Liver (tissue), 9 donors: ENCODE measurements around the gene PLS1. TPM values are rescaled to one million over a fixed set of nuclear protein-coding genes. Genes with fewer than 3 reads are reported as not detected.

ENCODE experiments used
- DNase-seq: peaks from one replicate; pipeline ENCODE4 v3.0.0-alpha.2; 2017; ENCODE audit warnings: low spot score
- H3K27ac ChIP-seq, 2 donors: one replicate each; pipeline ENCODE4 v1.7.0; 2013; ENCODE audit warnings: inconsistent platforms in 2 of 2, low read length in 2 of 2, control low read depth in 1 of 2, low read depth in 1 of 2, mild to moderate bottlenecking in 1 of 2
- H3K27me3 ChIP-seq, 4 donors: one replicate each; pipeline versions ENCODE4 v1.6.1 to v1.7.0; 2013; ENCODE audit warnings: low read length in 3 of 4, inconsistent platforms in 1 of 4, mild to moderate bottlenecking in 1 of 4, moderate library complexity in 1 of 4; ENCODE audit not compliant: control insufficient read depth in 4 of 4, insufficient read depth in 4 of 4
- H3K36me3 ChIP-seq, 4 donors: one replicate each; pipeline versions ENCODE4 v1.6.1 to v1.7.0; 2013; ENCODE audit warnings: low read length in 3 of 4, mild to moderate bottlenecking in 3 of 4, low read depth in 1 of 4, moderate library complexity in 1 of 4; ENCODE audit not compliant: control insufficient read depth in 4 of 4, insufficient read depth in 3 of 4
- H3K4me1 ChIP-seq, 4 donors: one replicate each; pipeline versions ENCODE4 v1.6.1 to v1.7.0; 2013; ENCODE audit warnings: low read length in 3 of 4, mild to moderate bottlenecking in 3 of 4, moderate library complexity in 1 of 4; ENCODE audit not compliant: control insufficient read depth in 4 of 4, insufficient read depth in 4 of 4
- H3K4me3 ChIP-seq, 3 donors: one replicate each; pipeline versions ENCODE4 v1.6.1 to v1.7.0; 2013; ENCODE audit warnings: low read length in 3 of 3, control low read depth in 1 of 3, low read depth in 1 of 3, mild to moderate bottlenecking in 1 of 3
- H3K9ac ChIP-seq, 2 donors: one replicate each; pipeline ENCODE4 v1.7.0; 2013; ENCODE audit warnings: low read length in 2 of 2, mild to moderate bottlenecking in 2 of 2, moderate library complexity in 2 of 2, control low read depth in 1 of 2, low read depth in 1 of 2
- H3K9me3 ChIP-seq, 4 donors: one replicate each; pipeline versions ENCODE4 v1.6.1 to v1.7.0; 2013; ENCODE audit warnings: low read length in 3 of 4; ENCODE audit not compliant: control insufficient read depth in 4 of 4
- ATF3 ChIP-seq: IDR thresholded peaks from 2 replicates; pipeline ENCODE4 v1.6.1; 2016; ENCODE audit warnings: antibody characterized with exemption
- CTCF ChIP-seq: fragments of 150-350 bp; IDR thresholded peaks from 2 replicates; pipeline ENCODE4 v1.5.1; 2017; ENCODE audit warnings: improper control_type of control experiment, low read depth, low read length; ENCODE audit not compliant: missing input control
- EGR1 ChIP-seq, 2 donors: IDR thresholded peaks; 2 replicates each; pipeline ENCODE4 v1.6.1; 2016 to 2018; ENCODE audit warnings: antibody characterized with exemption in 2 of 2, low read depth in 2 of 2
- FOXA1 ChIP-seq: IDR thresholded peaks from 2 replicates; pipeline ENCODE4 v1.6.1; 2016; ENCODE audit warnings: antibody characterized with exemption
- FOXA2 ChIP-seq: IDR thresholded peaks from 2 replicates; pipeline ENCODE4 v1.6.1; 2016; ENCODE audit warnings: antibody characterized with exemption
- GABPA ChIP-seq, 2 donors: IDR thresholded peaks in 1 of 2; conservative IDR thresholded peaks in 1 of 2; 2 replicates each; pipeline ENCODE4 v1.6.1; 2016; ENCODE audit warnings: antibody characterized with exemption in 2 of 2, mild to moderate bottlenecking in 1 of 2, moderate library complexity in 1 of 2
- HNF4A ChIP-seq, 2 donors: conservative IDR thresholded peaks; 2 replicates each; pipeline ENCODE4 v1.6.1; 2016; ENCODE audit warnings: antibody characterized with exemption in 2 of 2, mild to moderate bottlenecking in 2 of 2
- HNF4G ChIP-seq: IDR thresholded peaks from 2 replicates; pipeline ENCODE4 v1.6.1; 2016; ENCODE audit warnings: antibody characterized with exemption
- JUND ChIP-seq, 2 donors: IDR thresholded peaks; 2 replicates each; pipeline ENCODE4 v1.6.1; 2016; ENCODE audit warnings: antibody characterized with exemption in 2 of 2
- MAX ChIP-seq: IDR thresholded peaks from 2 replicates; pipeline ENCODE4 v1.6.1; 2016; ENCODE audit warnings: antibody characterized with exemption
- NR2F2 ChIP-seq: IDR thresholded peaks from 2 replicates; pipeline ENCODE4 v1.6.1; 2016; ENCODE audit warnings: antibody characterized with exemption
- RAD21 ChIP-seq, 2 donors: IDR thresholded peaks; 2 replicates each; pipeline ENCODE4 v1.6.1; 2016; ENCODE audit warnings: antibody characterized with exemption in 2 of 2, mild to moderate bottlenecking in 2 of 2
- RXRA ChIP-seq, 2 donors: IDR thresholded peaks; 2 replicates each; pipeline ENCODE4 v1.6.1; 2017 to 2018; ENCODE audit warnings: antibody characterized with exemption in 2 of 2, mild to moderate bottlenecking in 1 of 2
- SP1 ChIP-seq: IDR thresholded peaks from 2 replicates; pipeline ENCODE4 v1.6.1; 2018; ENCODE audit warnings: antibody characterized with exemption, mild to moderate bottlenecking
- TAF1 ChIP-seq: conservative IDR thresholded peaks from 2 replicates; pipeline ENCODE4 v1.6.1; 2016; ENCODE audit warnings: antibody characterized with exemption, mild to moderate bottlenecking
- YY1 ChIP-seq: IDR thresholded peaks from 2 replicates; pipeline ENCODE4 v1.6.1; 2016; ENCODE audit warnings: antibody characterized with exemption, mild to moderate bottlenecking
- ZBTB33 ChIP-seq: IDR thresholded peaks from 2 replicates; pipeline ENCODE4 v1.6.1; 2016; ENCODE audit warnings: antibody characterized with exemption
- WGBS: extraction: QIAGEN DNeasy Blood & Tissue Kit; methylation state at CpG from one replicate; pipeline ENCODE4 v1.1.7; 2013; 5-methylcytosine and 5-hydroxymethylcytosine counted together
- polyA plus RNA-seq, 2 donors: library from polyadenylated mRNA; stranded (reverse) in 1 of 2; unstranded in 1 of 2; fragments of 200-250 nt in 1 of 2; fragments of >200 nt in 1 of 2; fragmentation: Nextera tagmentation in 1 of 2; extraction: Ambion mirVana in 1 of 2; gene quantifications; one replicate each; pipeline versions ENCODE4 v1.2.1 to v1.2.3, GENCODE V29; 2013 to 2015
- total RNA-seq, 2 donors: library from RNA; depleted of rRNA; stranded (reverse); fragments of >200 nt; gene quantifications; one replicate each; pipeline ENCODE4 v1.2.3, GENCODE V29; 2014
- donor health status: healthy.
- donor health status: healthy.
- donor health status: healthy.
- donor health status: healthy.
- donor health status: healthy.

Gene PLS1
- total and polyA plus RNA-seq, 4 donors = 7.2 to 21.9 (median 10.1) TPM

GRCh38 chr3:142691527-142691926, 95.3 kb downstream of the PLS1 start:
- peaks cover 0 to 7% (median 3%) of the 10 kb centered on the region in 4 donors for H3K36me3 ChIP-seq
- H3K9me3 ChIP-seq = no peaks in the 10 kb centered on the region
- H3K4me1 ChIP-seq = no peaks in the 10 kb centered on the region
- no peak overlapping the region for H3K4me3 ChIP-seq
- 95% methylated on average over 2 of the region's 2 CpGs for WGBS
- no peaks in the 10 kb centered on the region for H3K27me3 ChIP-seq
- no peak for DNase-seq
- no peak overlapping the region for H3K9ac ChIP-seq
- no peak overlapping the region for H3K27ac ChIP-seq
- TF ChIP-seq NR2F2 (no peak), YY1 (no peak), FOXA1 (no peak), MAX (no peak), TAF1 (no peak), JUND (IDR thresholded peaks at IDR 0.05) (no peak), CTCF (no peak), GABPA (IDR thresholded peaks at IDR 0.05 in 1 of 2, conservative IDR thresholded peaks at IDR 0.05 in 1 of 2) (no peak)

- H3K27me3 ChIP-seq = no peaks in the 10 kb centered on the region
- no peak overlapping the region for H3K27ac ChIP-seq
- TF ChIP-seq MAX (no peak), ATF3 (no peak), TAF1 (no peak), RAD21 (IDR thresholded peaks at IDR 0.05) (no peak), FOXA2 (no peak), YY1 (no peak)
- H3K9ac ChIP-seq = no peak overlapping the region
- peaks cover 0 to 3% (median 1%) of the 10 kb centered on the region in 4 donors for H3K36me3 ChIP-seq
- no peaks in the 10 kb centered on the region for H3K4me1 ChIP-seq
- H3K9me3 ChIP-seq = no peaks in the 10 kb centered on the region
- 96% methylated on average over 7 of the region's 7 CpGs for WGBS
- H3K4me3 ChIP-seq = no peak overlapping the region
- DNase-seq = no peak
These were observed 97.1 kb downstream of the PLS1 start for GRCh38 chr3:142693136-142693853.

- Histone ChIP-seq H3K27ac (no peak overlapping the region), H3K9ac (no peak overlapping the region), H3K4me1 (no peaks in the 10 kb centered on the region), H3K4me3 (no peak overlapping the region), H3K9me3 (no peaks in the 10 kb centered on the region), H3K36me3 (peaks cover 0 to 3% (median 0%) of the 10 kb centered on the region in 4 donors), H3K27me3 (no peaks in the 10 kb centered on the region)
- no peak for DNase-seq
- 98% methylated on average over 1 of the region's 1 CpG for WGBS
- TF ChIP-seq CTCF = no peak
- no peak for TF ChIP-seq GABPA (IDR thresholded peaks at IDR 0.05 in 1 of 2, conservative IDR thresholded peaks at IDR 0.05 in 1 of 2)
- TF ChIP-seq EGR1 (IDR thresholded peaks at IDR 0.05; ENCODE audit: low read depth in 2 of 2) = no peak
- no peak for TF ChIP-seq ATF3
- TF ChIP-seq NR2F2 = no peak
- TF ChIP-seq YY1 = no peak
- no peak for TF ChIP-seq RAD21 (IDR thresholded peaks at IDR 0.05)
- TF ChIP-seq HNF4A (conservative IDR thresholded peaks at IDR 0.05) = no peak
- no peak for TF ChIP-seq JUND (IDR thresholded peaks at IDR 0.05)
- no peak for TF ChIP-seq HNF4G
- TF ChIP-seq RXRA (IDR thresholded peaks at IDR 0.05) = no peak
- TF ChIP-seq FOXA1 = no peak
- no peak for TF ChIP-seq SP1
- TF ChIP-seq MAX = no peak
- TF ChIP-seq ZBTB33 = no peak
These were observed 98.0 kb downstream of the PLS1 start for GRCh38 chr3:142694225-142694624.
